Anterior cingulate cortex (tissue), 58 donors: ENCODE measurements around the gene DPYD.

Experiments used
- DNase-seq, 58 donors: peaks; one replicate each; lab custom pipeline; 2025; lab: John Stamatoyannopoulos, UW

DPYD gene

DNA sequence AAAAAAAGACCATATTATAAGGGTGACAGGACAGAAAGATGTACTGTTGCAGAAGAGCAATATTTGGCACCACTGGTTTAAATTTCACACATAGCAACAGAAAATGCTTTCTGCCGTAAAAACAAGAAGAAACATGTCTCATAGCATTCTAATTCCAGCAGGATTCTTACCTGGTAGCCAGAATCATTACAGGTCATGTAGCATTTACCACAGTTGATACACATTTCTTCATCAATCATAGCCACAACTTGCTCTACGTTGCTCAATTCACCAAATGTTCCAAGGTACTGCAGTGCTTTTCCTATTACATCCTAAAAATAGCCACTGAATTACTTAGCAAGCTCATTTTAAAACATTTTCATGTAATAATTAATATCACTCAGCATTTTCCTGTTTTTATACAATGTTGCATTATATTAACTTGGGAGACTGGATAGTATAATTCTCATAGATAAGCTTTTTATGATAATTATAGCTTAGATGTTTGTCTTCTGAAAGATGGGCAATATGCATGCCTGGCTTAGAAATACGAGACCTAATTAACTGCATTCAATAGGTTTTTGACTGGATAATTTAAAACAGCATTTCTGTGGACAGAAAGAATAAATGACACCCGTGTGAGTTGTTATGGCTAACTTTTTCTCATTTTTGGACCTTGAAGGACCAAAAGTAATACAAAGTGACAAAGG is 838.5 kb downstream of the DPYD start:
- no peak for DNase-seq

DNA sequence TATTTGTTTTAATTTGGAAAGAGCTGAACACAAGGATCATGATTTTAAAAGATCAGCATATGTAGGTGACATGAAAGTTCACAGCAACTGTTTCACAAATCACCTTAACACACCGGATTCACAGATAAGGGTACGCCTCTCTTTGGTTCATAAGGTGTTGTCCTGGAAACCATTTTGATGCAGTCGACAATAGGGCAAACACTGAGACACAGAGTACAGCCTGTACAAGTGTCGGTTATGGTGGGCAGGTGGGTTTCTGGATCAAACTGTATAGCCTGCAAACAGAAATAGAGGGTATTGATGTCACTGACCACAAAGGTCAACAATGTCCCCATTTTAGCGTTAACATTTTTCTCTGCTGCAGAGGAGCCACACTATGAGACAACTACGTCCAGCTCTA is 842.0 kb downstream of the DPYD start:
- no peak for DNase-seq

DNA sequence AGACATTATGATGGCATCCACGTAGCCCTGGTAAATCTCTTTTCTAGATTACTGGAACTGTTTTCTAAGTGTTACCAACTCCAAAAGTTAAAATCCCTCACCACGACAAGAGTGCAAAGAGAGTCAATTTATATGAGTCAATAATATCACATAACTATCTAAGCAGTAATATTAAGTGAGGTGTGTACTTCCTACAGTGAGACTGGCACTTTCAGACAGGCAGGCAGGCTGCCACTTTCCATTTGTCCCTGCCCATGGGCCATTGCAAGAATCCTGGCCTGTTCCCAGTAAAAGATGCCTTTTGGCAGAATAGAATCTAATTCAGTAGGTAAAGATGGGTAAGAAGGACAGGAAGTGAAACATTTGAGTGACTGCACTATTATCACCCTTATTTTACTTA is 843.6 kb downstream of the DPYD start:
- no peak for DNase-seq

DNA sequence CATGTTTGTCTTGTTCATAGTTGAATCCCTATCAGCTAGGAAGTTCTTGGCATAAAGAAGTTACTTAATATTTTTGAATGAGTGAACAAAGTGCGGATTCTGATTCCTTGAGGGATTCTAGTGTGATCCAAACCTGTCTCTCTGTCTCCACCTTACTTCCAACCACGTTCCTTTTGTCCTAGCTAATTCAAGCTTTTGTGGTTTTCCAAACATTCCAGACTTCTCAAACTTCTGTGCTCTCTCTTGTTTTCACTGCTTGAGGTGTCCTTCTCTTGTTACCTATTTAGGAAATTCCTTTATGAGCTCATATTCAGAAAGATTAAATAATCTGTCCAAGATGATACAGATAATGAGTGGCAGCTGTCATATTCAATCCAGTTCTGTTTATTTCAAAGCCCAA is 846.1 kb downstream of the DPYD start:
- no peak for DNase-seq

GRCh38 chr1:97073936-97074335 is 846.9 kb downstream of the DPYD start:
- no peak for DNase-seq

GRCh38 chr1:97073169-97073568 is 847.7 kb downstream of the DPYD start:
- DNase-seq = no peak

DNA sequence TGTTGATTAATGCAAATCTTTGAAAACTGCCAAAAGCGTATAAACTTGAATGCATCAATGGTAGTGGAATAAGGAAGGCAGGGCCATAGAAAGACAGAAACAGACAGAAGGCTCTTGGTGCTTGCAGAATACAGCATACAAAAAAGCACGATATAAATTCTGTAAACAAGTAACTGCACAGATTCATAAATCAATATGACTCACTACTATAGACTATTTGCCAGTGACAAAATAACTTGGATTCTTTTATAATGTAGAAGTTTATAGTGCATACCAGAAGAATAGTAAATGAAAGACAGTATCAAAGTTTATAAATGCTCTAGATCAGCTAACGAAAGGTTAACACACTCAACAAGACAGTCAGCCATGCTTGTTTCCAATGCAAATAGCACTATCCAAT is 849.7 kb downstream of the DPYD start:
- no peak for DNase-seq

- DNase-seq = no peak
Observed at GRCh38 chr1:97070376-97070775, 850.5 kb downstream of the DPYD start.

GRCh38 chr1:97069312-97069711 is 851.5 kb downstream of the DPYD start:
- DNase-seq = no peak

DNA sequence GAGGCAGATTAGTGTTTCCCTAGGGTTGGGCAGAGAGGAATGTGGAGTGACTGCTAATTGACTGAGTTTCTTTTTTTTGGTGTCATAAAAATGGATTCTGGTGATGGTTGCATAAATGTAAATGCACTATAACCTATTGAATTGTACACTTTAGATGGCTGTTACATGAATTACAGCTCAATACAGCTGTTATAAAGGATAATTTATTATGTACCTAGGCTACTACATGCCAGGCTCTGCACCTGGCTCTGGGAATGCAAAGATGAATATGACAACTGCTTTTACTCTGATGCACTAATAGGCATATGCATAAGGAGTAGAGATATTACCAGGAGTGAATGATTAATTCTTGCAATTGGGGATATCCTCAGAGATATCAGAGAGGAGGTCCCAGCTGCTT is 854.0 kb downstream of the DPYD start:
- no peak for DNase-seq

DNA sequence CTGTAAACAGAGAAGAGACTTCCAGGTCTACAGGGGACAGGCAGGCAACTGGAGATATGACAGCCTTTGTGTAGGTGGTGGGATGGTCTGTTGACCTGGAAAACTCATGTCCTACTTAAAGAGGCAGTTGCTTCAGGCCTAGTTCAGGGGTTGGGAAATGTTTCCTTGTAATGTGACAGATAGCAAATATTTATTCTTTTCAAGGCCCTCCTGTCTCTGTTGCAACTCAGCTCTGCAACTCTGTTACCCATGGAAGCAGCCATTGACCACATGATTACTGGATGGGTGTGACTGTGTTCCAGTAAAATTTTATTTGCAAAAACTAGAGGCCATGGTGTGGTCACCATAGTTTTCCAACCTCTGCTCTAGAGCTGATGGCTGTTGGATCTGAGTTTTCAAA is 857.3 kb downstream of the DPYD start:
- no peak for DNase-seq

GRCh38 chr1:97061604-97062003 is 859.2 kb downstream of the DPYD start:
- no peak for DNase-seq

DNA sequence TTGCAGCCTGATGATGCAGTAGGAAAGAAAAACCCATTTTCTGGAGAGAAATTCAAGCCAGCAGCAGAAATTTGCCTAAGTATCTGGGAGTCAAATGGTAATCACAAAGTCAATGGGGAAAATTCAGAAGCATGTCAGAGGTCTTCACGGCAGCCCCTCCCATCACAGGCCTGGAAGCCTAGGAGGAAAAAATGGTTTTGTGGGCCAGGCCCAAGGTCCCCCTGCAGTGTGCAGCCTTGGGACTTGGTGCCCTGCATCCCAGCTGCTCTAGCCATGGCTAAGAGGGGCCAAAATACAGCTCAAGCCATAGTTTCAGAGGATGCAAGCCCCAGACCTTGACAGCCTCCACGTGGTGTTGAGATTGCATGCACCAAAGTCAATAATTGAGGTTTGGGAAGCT is 864.4 kb downstream of the DPYD start:
- DNase-seq = no peak

DNA sequence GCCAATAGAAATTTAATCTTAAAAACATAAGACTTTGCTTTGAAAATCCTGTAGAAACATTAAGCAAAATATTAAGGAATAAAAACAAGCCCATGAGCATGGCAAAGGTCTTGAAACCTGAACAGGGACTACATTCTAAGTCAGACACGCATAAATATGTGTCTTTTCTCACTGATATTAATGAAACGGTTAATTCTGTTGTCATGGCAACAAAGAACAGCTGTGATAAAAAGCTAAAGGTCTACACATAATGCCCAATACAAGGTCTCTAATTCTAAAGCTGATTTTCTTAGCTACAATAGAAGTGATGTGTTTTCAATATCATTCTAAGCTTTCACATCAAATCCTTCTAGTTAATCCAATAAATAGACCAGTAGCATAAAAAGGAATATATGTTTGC is 867.6 kb downstream of the DPYD start:
- DNase-seq = no peak

DNA sequence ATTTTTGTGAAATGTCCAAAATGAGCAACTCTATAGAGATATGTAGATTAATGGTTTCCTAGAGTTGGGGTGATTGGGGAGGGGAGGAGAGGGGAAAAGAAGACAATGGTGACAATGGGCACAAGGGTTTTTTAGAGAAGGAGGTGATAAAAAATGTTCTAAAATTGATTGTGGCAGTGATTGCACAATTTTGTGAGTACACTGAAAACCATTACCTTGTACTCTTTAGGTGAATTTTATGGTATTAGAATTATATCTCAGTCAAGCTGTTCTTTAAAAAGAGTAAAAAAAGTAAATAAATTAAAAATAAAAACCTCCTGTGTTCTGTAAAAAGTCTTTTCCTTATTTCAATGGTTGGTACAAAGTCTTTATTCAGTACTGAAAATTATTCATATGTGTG is 869.0 kb downstream of the DPYD start:
- DNase-seq = no peak

GRCh38 chr1:97050506-97050905 is 870.3 kb downstream of the DPYD start:
- peak in 1 of 58 donors; percentile 1 for DNase-seq

DNA sequence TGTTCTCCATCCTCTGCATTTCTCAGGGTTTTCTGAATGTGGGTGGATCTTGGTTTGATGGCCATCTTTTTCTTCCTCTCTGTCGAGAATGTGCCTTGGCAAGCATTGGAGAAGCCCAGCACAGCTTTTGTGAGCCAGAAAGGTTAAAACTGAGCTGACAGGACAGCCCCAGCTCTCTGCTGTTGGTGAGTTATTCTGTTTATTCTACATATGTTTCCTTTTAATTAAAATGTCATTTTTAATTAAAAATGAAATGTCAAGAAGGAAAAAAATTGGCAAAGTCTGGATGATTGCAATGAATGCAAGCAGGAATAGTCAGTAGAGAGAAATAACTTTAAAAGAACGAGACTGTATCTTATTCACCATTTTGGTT is 873.4 kb downstream of the DPYD start:
- DNase-seq = no peak

GRCh38 chr1:97046765-97047420 is 873.9 kb downstream of the DPYD start:
- DNase-seq = peak in 3 of 58 donors; percentile 3 to 16 (median 9)

- DNase-seq = no peak
Observed at GRCh38 chr1:97044159-97044760, 876.6 kb downstream of the DPYD start.

DNA sequence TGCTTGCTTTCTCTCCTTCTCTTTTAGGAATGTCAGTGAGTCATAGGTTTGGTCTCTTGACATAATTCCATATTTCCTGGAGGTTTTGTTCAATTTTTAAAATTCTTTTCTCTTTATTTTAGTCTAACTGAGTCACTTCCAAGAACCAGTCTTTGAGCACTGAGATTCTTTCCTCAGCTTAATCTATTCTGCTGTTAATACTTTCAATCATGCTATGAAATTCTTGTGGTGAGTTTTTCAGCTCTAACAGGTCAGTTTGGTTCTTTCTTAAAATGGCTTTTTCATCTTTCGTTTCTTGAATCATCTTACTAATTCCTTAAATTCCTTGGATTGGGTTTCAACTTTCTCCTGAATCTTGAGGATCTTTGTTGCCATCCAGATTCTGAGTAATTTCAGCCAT is 878.3 kb downstream of the DPYD start:
- no peak for DNase-seq

- DNase-seq = no peak
Observed at GRCh38 chr1:97041026-97041425, 879.8 kb downstream of the DPYD start.

DNA sequence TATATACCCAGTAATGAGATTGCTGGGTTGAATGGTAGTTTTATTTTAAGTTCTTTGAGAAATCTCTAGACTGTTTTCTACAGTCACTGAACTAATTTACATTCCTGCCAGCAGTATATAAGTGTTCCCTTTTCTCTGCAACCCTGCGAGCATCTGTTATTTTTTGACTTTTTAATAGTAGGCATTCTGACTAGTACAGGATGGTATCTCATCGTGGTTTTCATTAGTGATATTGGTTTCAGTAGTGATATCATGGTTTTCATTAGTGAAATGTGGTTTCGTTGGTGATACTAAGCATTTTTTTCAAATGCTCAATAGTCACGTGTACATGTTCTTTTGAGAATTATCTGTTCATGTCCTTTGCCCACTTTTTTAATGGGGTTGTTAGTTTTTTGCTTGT is 882.4 kb downstream of the DPYD start:
- DNase-seq = no peak
